SIG-M5 treated with dmso at 0.1 percent for 504 hours (cell line): Measurements from ENCODE around the gene FBXO10.
"Not testable (repeated sequence)": the region's sequence is repeated elsewhere in the genome, so short reads cannot be mapped to it uniquely, and the experiment has no call there.

Source experiments
- DNase-seq: peaks from one replicate; lab custom pipeline; 2025; ENCODE audit not compliant: unreplicated experiment; lab: John Stamatoyannopoulos, UW

The FBXO10 gene

GRCh38 chr9:37550781-37551180, 25.4 kb downstream of the FBXO10 start:
- DNase-seq, result no peak

- no peak for DNase-seq
Observed at GRCh38 chr9:37549527-37549926, 26.7 kb downstream of the FBXO10 start.

- DNase-seq, result no peak
Observed at GRCh38 chr9:37547328-37547878, 28.8 kb downstream of the FBXO10 start.

GRCh38 chr9:37543468-37543867, 32.7 kb downstream of the FBXO10 start:
- no peak for DNase-seq

- DNase-seq, result no peak
Observed at GRCh38 chr9:37542895-37543294, 33.3 kb downstream of the FBXO10 start.

- no peak for DNase-seq
Observed at GRCh38 chr9:37542488-37542887, 33.7 kb downstream of the FBXO10 start.

- no peak for DNase-seq
Observed at GRCh38 chr9:37541465-37541864, 34.7 kb downstream of the FBXO10 start.

- no peak for DNase-seq
Observed at GRCh38 chr9:37540634-37541033, 35.5 kb downstream of the FBXO10 start.

GRCh38 chr9:37539634-37540033, 36.5 kb downstream of the FBXO10 start:
- no peak for DNase-seq

GRCh38 chr9:37538099-37538498, 38.1 kb downstream of the FBXO10 start:
- no peak for DNase-seq

GRCh38 chr9:37534901-37535300, 41.3 kb downstream of the FBXO10 start:
- DNase-seq, result no peak

- no peak for DNase-seq
Observed at GRCh38 chr9:37534412-37534811, 41.8 kb downstream of the FBXO10 start.

- no peak for DNase-seq
Observed at GRCh38 chr9:37531699-37532098, 44.5 kb downstream of the FBXO10 start.

- DNase-seq, result no peak
Observed at GRCh38 chr9:37528652-37529471, 47.3 kb downstream of the FBXO10 start.

GRCh38 chr9:37523916-37524315, 52.3 kb downstream of the FBXO10 start:
- DNase-seq, result no peak

GRCh38 chr9:37522971-37523370, 53.2 kb downstream of the FBXO10 start:
- no peak for DNase-seq

GRCh38 chr9:37521111-37521510, 55.1 kb downstream of the FBXO10 start:
- DNase-seq, result no peak

- DNase-seq, result no peak
Observed at GRCh38 chr9:37520641-37521040, 55.5 kb downstream of the FBXO10 start.

- no peak for DNase-seq
Observed at GRCh38 chr9:37517923-37518322, 58.3 kb downstream of the FBXO10 start.

GRCh38 chr9:37515620-37516258, 60.4 kb downstream of the FBXO10 start:
- DNase-seq, result no peak

- no peak for DNase-seq
Observed at GRCh38 chr9:37514999-37515398, 61.2 kb downstream of the FBXO10 start.

GRCh38 chr9:37514415-37514814, 61.8 kb downstream of the FBXO10 start:
- DNase-seq, result not testable (repeated sequence)
